Measurements from ENCODE around the gene CREG2.

CREG2 gene

DNA sequence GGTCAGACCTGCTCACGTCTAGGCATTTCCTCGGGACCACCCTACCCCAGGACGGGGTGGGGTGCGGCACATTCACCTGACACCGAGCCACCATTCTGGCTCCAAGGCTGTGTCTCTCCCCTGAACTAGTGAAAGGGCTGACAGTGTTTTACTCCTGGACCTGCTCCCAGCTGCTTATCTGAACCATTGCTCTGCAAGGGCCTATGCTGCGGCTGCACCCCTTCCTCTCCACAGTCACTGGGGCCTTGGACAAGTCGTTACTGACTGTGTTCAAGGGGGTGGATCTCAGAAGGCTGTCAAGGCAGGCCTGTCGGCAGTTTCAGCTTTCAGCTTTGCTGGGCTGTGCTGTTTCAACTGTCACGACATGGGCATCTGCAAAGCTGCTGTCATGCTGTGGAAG lies 11.7 kb downstream of the CREG2 start:
- DNase-seq (ENCODE audit: low read depth in 1 of 2, low spot score in 1 of 2) = no peak
- TF ChIP-seq, protein P1, sequence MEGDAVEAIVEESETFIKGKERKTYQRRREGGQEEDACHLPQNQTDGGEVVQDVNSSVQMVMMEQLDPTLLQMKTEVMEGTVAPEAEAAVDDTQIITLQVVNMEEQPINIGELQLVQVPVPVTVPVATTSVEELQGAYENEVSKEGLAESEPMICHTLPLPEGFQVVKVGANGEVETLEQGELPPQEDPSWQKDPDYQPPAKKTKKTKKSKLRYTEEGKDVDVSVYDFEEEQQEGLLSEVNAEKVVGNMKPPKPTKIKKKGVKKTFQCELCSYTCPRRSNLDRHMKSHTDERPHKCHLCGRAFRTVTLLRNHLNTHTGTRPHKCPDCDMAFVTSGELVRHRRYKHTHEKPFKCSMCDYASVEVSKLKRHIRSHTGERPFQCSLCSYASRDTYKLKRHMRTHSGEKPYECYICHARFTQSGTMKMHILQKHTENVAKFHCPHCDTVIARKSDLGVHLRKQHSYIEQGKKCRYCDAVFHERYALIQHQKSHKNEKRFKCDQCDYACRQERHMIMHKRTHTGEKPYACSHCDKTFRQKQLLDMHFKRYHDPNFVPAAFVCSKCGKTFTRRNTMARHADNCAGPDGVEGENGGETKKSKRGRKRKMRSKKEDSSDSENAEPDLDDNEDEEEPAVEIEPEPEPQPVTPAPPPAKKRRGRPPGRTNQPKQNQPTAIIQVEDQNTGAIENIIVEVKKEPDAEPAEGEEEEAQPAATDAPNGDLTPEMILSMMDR (IDR thresholded peaks at IDR 0.05; ENCODE audit: insufficient read depth, low read length) = no peak
- TF ChIP-seq, protein P2, sequence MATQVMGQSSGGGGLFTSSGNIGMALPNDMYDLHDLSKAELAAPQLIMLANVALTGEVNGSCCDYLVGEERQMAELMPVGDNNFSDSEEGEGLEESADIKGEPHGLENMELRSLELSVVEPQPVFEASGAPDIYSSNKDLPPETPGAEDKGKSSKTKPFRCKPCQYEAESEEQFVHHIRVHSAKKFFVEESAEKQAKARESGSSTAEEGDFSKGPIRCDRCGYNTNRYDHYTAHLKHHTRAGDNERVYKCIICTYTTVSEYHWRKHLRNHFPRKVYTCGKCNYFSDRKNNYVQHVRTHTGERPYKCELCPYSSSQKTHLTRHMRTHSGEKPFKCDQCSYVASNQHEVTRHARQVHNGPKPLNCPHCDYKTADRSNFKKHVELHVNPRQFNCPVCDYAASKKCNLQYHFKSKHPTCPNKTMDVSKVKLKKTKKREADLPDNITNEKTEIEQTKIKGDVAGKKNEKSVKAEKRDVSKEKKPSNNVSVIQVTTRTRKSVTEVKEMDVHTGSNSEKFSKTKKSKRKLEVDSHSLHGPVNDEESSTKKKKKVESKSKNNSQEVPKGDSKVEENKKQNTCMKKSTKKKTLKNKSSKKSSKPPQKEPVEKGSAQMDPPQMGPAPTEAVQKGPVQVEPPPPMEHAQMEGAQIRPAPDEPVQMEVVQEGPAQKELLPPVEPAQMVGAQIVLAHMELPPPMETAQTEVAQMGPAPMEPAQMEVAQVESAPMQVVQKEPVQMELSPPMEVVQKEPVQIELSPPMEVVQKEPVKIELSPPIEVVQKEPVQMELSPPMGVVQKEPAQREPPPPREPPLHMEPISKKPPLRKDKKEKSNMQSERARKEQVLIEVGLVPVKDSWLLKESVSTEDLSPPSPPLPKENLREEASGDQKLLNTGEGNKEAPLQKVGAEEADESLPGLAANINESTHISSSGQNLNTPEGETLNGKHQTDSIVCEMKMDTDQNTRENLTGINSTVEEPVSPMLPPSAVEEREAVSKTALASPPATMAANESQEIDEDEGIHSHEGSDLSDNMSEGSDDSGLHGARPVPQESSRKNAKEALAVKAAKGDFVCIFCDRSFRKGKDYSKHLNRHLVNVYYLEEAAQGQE (IDR thresholded peaks at IDR 0.05; ENCODE audit: insufficient replicate concordance, low read depth) = no peak
- TF ChIP-seq GABPA (IDR thresholded peaks at IDR 0.05; ENCODE audit: low read depth) (no peak), SPI1 (IDR thresholded peaks at IDR 0.05; ENCODE audit: borderline replicate concordance, low read depth) (no peak), POLR2AphosphoS5 (IDR thresholded peaks at IDR 0.05; ENCODE audit: low read depth) (no peak)
- no peaks in the 10 kb centered on the region for H3K27me3 ChIP-seq (ENCODE audit: insufficient read depth, poor library complexity, severe bottlenecking)
- H3K4me3 ChIP-seq (replicated peaks; ENCODE audit: insufficient read depth, low read length) = no peak overlapping the region
- no peak overlapping the region for H3K27ac ChIP-seq (replicated peaks)

DNA sequence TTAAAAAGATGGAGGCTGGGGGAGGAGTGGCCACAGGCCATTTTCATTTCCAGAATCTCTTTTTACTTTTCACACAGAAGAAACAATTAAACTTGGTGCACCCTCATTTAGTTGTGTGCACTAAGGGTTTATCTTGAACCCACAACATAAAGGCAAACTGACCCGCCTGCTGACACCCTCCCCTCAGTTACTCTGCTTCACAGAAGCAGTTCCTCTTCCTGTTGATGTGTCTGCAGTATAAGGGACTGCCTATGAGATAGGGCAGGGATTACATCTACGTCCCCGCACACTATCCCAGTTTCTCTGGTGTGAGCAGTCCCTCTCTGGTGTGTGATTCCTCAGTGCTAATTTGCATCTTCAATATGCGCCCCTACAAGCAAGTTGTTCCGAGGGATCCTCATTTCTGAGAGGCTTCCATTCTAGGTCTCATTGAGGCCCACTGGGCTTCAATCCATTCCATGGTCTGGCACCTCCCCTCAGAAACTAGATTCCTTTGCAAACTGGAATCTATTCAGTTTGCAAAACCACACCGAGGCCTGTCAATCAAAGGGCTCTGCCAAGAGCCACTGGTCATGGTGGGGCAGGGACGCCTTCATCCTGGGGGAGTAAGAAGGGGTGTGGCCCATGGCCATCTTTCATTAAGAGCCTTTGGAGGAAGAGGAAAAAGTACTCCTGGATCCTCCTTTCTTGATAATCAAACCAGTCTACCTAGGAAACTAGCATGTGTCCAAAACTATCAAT lies 12.3 kb downstream of the CREG2 start:
- TF ChIP-seq POLR2AphosphoS5 (IDR thresholded peaks at IDR 0.05; ENCODE audit: low read depth) = no peak
- TF ChIP-seq, protein P1 (IDR thresholded peaks at IDR 0.05; ENCODE audit: insufficient read depth, low read length) = no peak
- Histone ChIP-seq H3K4me3 (replicated peaks; ENCODE audit: insufficient read depth, low read length) (no peak overlapping the region), H3K27ac (replicated peaks) (no peak overlapping the region), H3K27me3 (ENCODE audit: insufficient read depth, poor library complexity, severe bottlenecking) (no peaks in the 10 kb centered on the region)
- DNase-seq (ENCODE audit: low read depth in 1 of 2, low spot score in 1 of 2) = no peak

DNA sequence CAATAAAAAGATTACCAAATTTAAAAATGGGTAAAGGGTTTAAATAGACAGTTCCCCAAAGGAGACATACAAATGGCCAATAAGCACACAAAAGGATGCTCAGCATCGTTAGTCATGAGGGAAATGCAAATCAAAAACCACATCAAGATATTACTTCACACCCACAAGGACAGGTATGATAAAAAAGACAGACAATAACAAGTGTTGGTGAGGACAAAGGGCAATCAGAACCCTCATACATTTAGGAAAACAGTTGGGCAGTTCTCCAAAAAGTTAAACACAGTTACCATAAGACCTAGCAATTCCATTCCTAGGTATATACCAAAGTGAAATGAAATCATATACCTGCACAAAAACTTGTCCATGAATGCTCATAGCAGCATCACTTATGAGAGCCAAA lies 14.5 kb downstream of the CREG2 start:
- TF ChIP-seq, protein P2 (IDR thresholded peaks at IDR 0.05; ENCODE audit: insufficient replicate concordance, low read depth) = no peak
- TF ChIP-seq SPI1 (IDR thresholded peaks at IDR 0.05; ENCODE audit: borderline replicate concordance, low read depth) (no peak), GABPA (IDR thresholded peaks at IDR 0.05; ENCODE audit: low read depth) (no peak), POLR2AphosphoS5 (IDR thresholded peaks at IDR 0.05; ENCODE audit: low read depth) (no peak)
- TF ChIP-seq, protein P1 (IDR thresholded peaks at IDR 0.05; ENCODE audit: insufficient read depth, low read length) = no peak
- no peaks in the 10 kb centered on the region for H3K27me3 ChIP-seq (ENCODE audit: insufficient read depth, poor library complexity, severe bottlenecking)
- DNase-seq (ENCODE audit: low read depth in 1 of 2, low spot score in 1 of 2) = no peak
- no peak overlapping the region for H3K4me3 ChIP-seq (replicated peaks; ENCODE audit: insufficient read depth, low read length)
- H3K27ac ChIP-seq (replicated peaks) = no peak overlapping the region

DNA sequence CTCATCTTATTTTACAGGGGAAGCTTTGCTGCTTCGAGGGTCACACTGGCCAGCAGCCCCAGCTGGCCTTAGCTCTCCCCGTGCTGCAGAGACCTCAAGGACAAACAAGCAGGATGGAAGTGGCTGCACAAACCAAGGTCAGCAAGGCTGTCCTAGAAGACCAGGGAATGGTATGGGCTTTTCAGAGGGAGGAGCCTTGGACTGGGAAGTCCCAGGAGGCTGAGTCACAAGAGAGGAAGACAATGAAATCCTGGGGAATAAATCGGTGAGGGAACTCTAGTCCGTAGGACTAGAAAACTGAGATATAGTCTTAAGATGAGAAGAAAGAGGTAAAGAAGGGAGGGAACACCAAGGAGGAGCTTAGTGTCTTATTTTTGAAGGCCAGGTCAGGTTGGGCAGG lies 15.7 kb downstream of the CREG2 start:
- no peak for DNase-seq (ENCODE audit: low read depth in 1 of 2, low spot score in 1 of 2)
- TF ChIP-seq POLR2AphosphoS5 (IDR thresholded peaks at IDR 0.05; ENCODE audit: low read depth) = no peak
- TF ChIP-seq, protein P2 (IDR thresholded peaks at IDR 0.05; ENCODE audit: insufficient replicate concordance, low read depth) = no peak
- no peak for TF ChIP-seq GABPA (IDR thresholded peaks at IDR 0.05; ENCODE audit: low read depth)
- TF ChIP-seq, protein P1 (IDR thresholded peaks at IDR 0.05; ENCODE audit: insufficient read depth, low read length) = no peak
- TF ChIP-seq SPI1 (IDR thresholded peaks at IDR 0.05; ENCODE audit: borderline replicate concordance, low read depth) = no peak
- no peaks in the 10 kb centered on the region for H3K27me3 ChIP-seq (ENCODE audit: insufficient read depth, poor library complexity, severe bottlenecking)
- no peak overlapping the region for H3K4me3 ChIP-seq (replicated peaks; ENCODE audit: insufficient read depth, low read length)
- H3K27ac ChIP-seq (replicated peaks) = no peak overlapping the region

All from HL-60 (cell line).